Dermis microvascular lymphatic vessel endothelial cell (primary cell): ENCODE measurements around the gene ZNF880. TPM values are rescaled to one million over a fixed set of nuclear protein-coding genes. Genes with fewer than 3 reads are reported as not detected.
"Not testable (repeated sequence)": the region's sequence is repeated elsewhere in the genome, so short reads cannot be mapped to it uniquely, and the experiment has no call there.

ENCODE experiments used
- DNase-seq, 2 donors: peaks; one replicate each; pipeline versions ENCODE4 v3.0.0 to v3.0.0-alpha.2; 2010; ENCODE audit warnings: low read depth in 2 of 2
- total RNA-seq: library from RNA; depleted of rRNA; stranded (reverse); fragments of >200 nt; gene quantifications from 2 replicates; pipeline ENCODE4 v1.2.1, GENCODE V29; 2014

Gene ZNF880
- total RNA-seq: 18.0 and 19.0 TPM in 2 replicates

DNA sequence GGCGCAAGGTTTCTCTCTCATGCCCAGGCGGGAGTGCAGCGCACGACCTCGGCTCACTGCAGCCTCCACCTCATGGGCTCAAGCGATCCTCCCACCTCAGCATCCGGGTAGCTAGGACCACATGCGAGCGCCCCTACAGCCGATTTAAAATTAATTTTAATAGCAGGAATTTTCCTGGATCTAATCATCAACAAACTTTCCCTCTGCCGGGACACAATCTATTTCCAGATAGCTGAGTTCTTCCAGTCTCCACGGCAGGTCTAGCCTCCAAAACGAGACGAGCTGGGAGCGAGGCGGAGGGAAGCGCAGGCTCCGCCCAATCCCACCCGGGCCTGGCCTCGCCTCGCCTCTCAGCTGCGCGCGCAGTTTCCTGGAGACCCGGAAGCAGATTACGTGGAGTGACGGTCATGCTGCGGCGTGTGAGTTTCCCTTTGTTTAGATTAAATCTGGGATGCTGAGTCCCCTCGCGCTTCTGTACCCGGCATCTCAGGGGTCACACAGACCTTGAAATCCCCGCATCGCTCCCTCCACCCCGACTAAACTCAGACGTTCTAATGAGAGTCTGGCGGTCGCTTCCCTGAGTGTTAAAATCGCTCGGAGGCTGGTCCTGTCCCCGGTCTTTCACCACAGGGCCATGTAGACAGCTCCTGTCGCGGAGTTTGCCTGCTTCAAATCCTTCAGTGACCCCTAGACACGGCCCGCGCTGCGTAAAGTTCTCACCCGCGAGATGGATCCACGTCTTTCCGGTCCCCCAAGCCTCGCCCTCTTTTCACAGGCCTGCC lies at the start of gene ZNF880:
Gene ZNF880 (plus strand): TSS at position 365 of the 782 bp plus-strand sequence. CDS start 43 bp downstream, at position 408.
- peak; percentile 84 to 93 for DNase-seq

DNA sequence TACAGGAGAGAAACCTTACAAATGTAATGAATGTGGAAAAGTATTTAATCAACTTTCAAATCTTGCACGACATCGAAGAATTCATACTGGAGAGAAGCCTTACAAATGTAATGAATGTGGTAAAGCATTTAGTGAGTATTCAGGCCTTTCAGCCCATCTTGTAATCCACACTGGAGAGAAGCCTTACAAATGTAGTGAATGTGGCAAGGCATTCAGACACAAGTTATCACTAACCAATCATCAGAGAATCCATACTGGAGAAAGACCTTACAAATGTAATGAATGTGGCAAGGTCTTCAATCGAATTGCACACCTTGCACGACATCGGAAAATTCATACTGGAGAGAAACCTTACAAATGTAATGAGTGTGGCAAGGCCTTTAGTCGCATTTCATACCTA lies 47.3 kb upstream of the ZNF880 start:
- no peak for DNase-seq

DNA sequence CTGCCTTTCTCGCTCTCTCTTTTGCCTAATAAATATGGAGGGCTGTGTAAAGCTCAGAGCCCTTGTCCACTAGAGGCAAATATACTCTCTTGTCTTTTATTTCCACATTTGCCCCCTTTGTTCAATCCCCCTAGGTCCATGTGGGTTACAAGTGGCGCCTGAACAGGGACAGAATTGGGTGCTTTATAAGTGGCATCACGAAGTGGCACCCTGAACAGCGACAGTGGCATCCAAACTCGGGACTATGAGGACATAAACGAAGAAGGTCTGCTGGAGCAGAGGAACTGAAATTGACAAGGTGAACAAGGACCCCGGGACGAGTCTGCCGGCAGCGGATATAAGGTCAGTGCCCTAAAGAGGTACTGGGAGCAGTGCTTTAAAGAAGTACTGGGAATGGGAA lies 38.0 kb upstream of the ZNF880 start:
- peak in 1 of 2 donors; percentile 15 for DNase-seq

DNA sequence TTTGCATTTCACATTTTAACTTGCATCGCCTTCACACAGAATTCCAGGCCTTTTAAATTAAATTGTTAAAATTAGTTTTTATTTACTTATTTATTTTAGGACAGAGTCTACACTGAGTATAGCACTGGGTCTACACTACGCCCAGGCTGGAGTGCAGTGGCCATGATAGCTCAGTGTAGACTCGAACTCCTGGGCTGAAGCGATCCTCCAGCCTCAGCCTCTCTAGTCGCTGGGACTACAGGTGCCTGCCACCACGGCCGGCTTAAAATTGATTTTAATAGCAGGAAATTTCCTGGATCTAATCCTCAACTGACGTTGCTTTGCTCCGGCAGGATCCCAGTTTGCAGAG lies 34.0 kb upstream of the ZNF880 start:
- DNase-seq: no peak

DNA sequence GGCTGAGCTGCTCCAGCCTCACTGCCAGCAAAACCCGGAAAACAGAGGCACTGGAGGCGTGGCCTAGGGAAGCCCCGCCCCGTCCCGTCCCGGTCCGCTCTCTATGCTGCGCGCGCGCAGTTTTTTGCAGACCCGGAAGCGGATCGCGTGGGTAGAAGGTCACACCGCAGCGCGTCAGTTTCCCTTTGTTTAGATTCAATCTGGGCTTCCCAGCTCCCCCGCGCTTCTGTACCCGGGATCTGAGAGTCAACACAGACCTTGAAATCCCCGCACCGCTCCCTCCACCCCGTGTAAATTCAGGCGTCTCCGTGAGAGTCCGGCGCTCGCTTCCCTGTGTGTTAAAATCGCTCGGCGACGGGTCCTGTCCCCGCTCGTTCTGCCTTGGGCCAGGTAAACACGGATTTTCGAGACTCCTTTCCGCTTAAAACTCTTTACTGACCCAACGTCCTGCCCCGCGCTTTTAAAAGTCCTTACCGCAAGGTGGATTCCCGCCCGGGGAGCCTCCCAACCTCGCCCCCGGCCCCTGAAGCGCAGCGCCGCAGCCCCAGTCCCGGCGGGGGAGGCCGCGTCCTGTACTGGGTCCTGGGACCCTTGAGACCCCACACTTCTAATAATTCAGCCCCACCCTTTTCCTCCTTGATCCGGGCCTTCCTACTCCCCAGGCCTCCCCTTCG lies 33.5 kb upstream of the ZNF880 start, which contains the start of gene ZNF610:
Gene ZNF610 (plus strand): TSS at position 127 of the 674 bp plus-strand sequence. CDS start 12,930 bp downstream, outside the sequence.
- DNase-seq: peak; percentile 75 to 91

DNA sequence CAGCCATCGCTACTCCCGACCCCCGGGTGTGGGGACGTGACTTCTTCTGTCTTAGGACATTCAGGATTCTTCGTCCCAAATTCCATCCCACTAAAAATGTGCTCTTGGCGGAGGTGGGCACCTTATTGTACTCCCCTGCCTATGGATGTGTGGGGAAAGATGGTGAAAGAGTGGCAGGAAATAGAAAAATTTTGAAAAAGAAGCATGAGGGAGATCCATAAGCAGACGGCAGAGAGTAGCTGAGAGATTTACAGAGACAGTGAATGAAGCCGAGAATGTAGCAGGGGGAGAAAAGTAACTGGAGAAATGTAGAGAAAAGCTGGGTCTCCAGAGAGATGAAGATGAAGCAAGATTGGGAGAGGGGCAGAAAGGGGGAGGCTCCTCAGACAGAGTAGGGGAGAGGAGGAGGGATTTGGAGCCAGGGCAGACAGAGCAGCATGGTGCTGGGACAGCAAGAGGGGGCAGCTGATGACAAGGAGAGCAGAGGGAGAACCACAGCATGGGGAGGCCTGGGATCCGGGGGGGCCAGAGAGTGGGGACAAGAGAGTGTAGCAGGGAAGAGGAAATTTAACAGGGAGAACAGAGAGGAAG lies 32.8 kb upstream of the ZNF880 start:
- DNase-seq: no peak

DNA sequence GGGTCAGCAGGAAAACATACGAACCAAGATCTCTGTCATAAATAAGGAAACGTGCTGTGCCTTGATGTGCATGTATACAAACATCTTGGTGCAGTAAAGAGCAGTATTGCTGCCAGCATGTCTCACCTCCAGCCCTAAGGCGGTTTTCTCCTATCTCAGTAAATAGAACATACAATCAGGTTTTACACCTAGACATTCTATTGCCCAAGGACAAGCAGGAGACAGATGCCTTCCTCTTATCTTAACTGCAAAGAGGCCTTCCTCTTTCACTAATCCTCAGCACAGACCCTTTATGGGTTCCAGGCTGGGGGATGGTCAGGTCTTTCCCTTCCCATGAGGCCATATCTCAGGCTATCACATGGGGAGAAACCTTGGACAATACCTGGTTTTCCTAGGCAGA lies 30.7 kb upstream of the ZNF880 start:
- not testable (repeated sequence) for DNase-seq

DNA sequence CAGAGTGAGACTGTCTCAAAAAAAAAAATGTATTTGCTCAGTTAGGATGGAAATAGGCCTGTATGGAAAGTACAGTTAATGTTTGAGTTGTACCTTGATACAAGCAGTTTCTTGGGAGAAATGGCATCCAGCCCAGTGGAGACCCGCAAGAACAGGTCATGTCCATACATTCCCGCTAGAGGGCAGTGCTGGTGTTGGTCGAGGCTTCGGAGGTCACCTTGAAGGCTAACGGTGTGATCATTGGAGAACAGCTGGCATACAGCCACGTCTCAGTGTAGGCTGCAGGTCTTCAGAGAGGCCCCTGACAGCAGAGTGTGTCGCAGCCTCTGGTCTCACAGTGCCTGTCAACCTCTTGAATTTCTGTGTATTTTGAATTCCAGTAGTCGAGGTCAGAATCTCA lies 26.2 kb upstream of the ZNF880 start:
- DNase-seq: peak in 1 of 2 donors; percentile 63

DNA sequence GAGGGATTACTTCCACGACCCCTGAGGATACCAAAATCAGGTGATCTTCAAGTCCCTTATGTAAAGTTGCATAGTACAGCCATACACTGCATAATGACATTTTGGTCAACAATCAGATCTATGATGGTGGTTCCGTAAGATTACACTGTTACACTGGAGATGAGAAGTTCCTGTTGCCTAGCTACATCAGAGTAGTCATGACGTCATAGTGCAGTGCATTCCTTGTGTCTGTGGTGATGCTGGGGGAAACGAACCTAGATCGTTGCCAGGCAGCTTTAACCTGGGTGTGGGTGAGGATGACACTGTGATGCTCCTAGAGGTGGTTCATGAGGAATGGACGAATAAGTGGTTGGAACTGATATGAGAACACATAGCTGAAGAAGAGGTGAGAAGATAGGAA lies 24.6 kb upstream of the ZNF880 start:
- DNase-seq: no peak

DNA sequence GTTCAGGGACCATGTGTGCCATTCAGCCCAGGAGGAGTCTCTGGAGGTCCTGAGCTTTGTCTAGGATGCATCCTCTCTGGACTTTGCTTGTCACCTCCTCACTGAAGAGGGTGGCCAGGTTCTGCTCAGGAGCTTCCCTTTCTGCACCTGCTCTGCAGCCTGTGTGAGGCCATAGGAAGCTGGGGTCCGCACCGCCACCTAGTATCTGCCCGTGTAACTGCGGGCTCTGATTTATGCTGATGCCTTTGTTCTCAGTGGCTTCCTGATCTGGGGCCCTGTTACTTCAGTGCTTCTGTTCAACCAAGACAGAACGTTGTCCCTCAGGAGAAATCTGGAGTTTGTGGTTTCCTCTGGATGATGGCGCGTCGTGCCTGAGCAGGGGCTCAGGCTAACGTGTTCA lies 18.2 kb upstream of the ZNF880 start:
- no peak for DNase-seq

DNA sequence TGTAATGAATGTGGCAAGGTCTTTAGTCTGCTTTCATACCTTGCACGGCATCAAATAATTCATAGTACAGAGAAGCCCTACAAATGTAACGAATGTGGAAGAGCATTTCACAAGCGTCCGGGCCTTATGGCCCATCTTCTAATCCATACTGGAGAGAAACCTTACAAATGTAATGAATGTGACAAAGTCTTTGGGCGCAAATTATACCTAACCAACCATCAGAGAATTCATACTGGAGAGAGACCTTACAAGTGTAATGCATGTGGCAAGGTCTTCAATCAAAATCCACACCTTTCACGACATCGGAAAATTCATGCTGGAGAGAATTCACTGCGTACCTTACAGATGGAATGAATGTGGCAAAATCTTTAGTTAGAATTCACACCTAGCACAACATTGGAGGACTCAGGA lies 3.3 kb upstream of the ZNF880 start:
- no peak for DNase-seq

DNA sequence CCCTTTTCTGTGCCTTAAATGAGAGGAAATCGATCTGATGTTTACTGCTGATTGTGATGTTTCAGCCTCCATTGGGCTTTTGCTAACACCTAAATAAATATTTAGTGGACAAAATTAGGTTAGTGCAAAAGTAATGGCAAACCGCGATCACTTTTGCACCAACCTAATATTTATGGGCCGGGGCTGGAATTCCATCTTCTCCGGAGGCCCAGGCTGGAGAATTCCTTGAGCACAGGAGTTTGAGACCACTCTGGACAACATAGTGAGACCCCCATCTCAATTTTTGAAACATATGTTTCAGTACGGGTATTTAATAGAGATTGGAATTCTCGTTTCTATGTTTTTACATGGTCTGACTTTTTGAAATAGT lies 603 bp downstream of the ZNF880 start:
- no peak for DNase-seq

DNA sequence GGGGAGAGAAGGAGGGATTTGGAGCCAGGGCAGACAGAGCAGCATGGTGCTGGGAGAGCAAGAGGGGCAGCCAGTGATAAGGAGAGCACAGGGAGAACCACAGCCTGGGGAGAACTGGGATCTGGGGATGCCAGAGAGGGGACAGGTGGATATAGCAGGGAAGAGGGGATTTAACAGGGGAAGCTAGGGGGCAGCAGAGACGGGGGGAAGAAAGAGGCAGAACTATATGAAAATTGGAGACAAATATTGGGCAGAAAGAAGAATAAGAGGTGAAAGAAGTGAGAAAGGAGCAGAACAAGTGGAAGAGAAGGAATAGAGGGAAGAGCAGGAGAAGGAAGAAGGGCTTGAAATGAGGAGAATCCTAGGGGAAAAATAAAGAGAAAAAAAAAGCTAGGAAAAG lies 21.4 kb downstream of the ZNF880 start:
- no peak for DNase-seq

DNA sequence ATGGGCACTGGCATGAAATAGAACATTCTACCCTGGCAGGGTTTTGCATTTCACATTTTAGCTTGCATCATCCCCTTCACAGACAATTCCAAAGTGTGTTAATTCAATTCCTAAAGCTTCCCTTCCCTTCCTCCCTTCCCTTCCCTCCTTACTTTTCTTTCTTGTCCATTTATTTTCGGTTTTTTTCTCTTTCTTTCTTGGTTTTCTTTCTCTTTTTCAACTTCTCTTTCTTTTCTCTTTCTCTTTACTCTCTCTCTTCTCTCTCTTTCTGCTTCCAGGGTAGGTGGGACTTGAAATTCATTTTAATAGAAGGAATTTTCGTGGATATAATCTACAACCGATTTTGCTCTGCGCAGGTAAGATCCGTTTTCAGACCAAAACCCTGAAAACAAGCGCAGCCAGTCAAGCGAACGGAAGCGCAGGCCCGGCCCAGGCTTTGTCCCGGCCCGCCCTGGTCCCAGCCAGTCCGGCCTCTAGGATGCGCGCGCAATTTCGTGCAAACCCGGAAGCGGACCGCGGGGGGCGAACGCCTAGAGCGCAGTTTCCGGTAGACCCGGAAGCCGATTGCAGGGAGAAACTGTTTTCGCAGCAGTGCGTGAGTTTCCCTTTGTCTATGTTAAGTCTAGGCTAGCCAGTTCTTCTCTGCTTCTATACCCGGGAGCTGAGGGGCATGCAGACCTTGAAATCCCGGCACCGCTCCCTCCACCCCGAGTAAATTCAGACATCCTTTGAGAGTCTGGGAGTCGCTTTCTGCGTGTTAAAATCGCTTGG lies 27.8 kb downstream of the ZNF880 start, which contains the start of gene ZNF528:
Gene ZNF528 (plus strand): TSS at position 540 of the 771 bp plus-strand sequence. CDS start 4,165 bp downstream, outside the sequence.
- DNase-seq: peak; percentile 90 to 95

DNA sequence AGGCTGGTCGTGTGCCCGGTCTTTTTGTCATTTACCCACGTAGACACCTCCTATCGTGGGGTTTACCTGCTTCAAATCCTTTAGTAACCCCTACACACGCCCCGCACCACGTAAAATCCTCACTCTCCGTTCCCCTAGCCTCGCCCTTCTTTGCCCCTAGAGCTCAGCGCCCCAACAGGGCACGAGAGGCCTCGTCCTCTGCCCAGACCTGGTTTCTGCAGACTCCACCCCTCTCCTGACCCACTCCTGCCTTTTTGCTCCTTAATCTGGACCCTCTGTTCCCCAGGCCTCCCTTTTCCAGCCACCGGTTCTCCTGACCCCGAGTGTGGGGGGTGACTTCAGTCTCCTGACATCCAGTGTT lies 28.3 kb downstream of the ZNF880 start:
- no peak for DNase-seq

DNA sequence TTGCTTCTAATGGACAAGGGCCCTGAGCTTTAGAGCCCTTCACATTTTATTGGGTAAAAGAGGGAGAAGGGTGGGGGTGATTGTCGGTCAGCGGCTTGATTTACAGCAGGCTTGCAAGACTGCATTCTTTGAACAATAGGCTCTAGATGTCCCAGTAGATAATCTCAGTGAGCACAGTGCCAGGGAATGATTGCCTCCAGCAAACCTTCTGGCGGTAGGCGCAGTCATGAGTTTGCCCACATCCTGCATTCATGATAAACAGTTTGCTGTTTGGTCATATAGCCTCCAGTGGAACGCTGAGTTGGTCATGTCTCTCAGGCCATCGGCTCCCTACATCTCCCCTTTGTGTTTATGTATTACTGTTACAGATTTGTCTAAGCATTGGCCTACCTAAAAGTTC lies 40.6 kb downstream of the ZNF880 start:
- DNase-seq: no peak

DNA sequence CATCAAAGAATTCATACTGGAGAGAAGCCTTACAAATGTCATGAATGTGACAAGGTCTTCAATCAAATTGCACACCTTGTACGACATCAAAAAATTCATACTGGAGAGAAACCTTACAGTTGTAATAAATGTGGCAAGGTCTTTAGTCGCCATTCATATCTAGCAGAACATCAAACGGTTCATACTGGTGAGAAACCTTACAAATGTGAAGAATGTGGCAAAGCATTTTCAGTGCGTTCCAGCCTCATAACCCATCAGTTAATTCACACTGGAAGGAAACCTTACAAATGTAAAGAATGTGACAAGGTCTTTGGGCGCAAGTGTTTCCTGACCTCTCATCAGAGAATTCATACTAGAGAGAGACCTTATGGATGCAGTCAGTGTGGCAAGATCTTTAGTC lies 46.0 kb downstream of the ZNF880 start:
- DNase-seq: no peak

DNA sequence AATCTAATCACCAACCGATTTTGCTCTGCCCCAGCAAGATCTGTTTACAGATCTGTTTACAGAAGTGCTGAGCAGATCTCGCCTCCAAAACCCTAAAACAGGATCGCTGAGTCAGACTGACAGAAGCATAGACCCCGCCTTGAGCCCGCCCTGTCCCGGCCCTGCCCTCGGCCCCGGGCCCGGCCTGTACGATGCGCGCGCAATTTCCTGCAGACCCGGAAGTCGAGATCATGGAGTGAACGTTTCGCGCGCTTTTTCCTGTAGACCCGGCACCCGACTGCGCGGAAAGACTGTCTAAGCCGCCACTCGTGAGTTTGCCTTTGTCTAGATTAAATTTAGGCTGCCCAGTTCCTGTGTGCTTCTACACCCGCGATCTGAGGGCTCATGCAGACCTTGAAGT lies 59.2 kb downstream of the ZNF880 start, which contains the start of gene ZNF534:
Gene ZNF534 (plus strand): TSS at position 212 of the 400 bp plus-strand sequence. CDS start 2,327 bp downstream, outside the sequence.
- DNase-seq: no peak
